Type B pancreatic cell (in vitro differentiated cells): ENCODE measurements around the gene DMAC1. TPM values are rescaled to one million over a fixed set of nuclear protein-coding genes. Genes with fewer than 3 reads are reported as not detected.

Source experiments
- DNase-seq: peaks from one replicate; pipeline ENCODE4 v3.0.0; 2021; ENCODE audit warnings: mixed read lengths; ENCODE audit not compliant: unreplicated experiment; ENCODE audit errors: extremely low spot score
- H3K27ac Mint-ChIP-seq: 2 replicates; pipeline ENCODE4 v1.8.0; 2021; ENCODE audit warnings: mild to moderate bottlenecking, mixed read lengths
- H3K27me3 Mint-ChIP-seq: 2 replicates; pipeline ENCODE4 v1.8.0; 2021; ENCODE audit warnings: mixed read lengths
- H3K36me3 Mint-ChIP-seq: 2 replicates; pipeline ENCODE4 v1.8.0; 2021; ENCODE audit warnings: mixed read lengths
- H3K4me1 Mint-ChIP-seq: one replicate; pipeline ENCODE4 v1.8.0; 2021; ENCODE audit warnings: mixed read lengths; ENCODE audit not compliant: unreplicated experiment
- H3K4me3 Mint-ChIP-seq: 2 replicates; pipeline ENCODE4 v1.8.0; 2021; ENCODE audit warnings: mild to moderate bottlenecking, mixed read lengths
- H3K9me3 Mint-ChIP-seq: 2 replicates; pipeline ENCODE4 v1.8.0; 2021; ENCODE audit warnings: mixed read lengths
- CTCF ChIP-seq: fragments of 200-600 bp; sonication (generic); conservative IDR thresholded peaks from 2 replicates; pipeline ENCODE4 v1.5.0; 2021; ENCODE audit warnings: antibody characterized with exemption, mild to moderate bottlenecking
- total RNA-seq: library from RNA; stranded (reverse); gene quantifications from 2 replicates; pipeline ENCODE4 v1.2.1, GENCODE V29; 2021; ENCODE audit warnings: low replicate concordance

The DMAC1 gene
- total RNA-seq, 1 donor from 2014 or later: 83.9 TPM

GRCh38 chr9:7816021-7816420 lies 16.4 kb upstream of the DMAC1 start:
- H3K36me3 Mint-ChIP-seq: no peaks in the 10 kb centered on the region
- no peaks in the 10 kb centered on the region for H3K27me3 Mint-ChIP-seq
- DNase-seq: no peak
- no peak overlapping the region for H3K27ac Mint-ChIP-seq
- no peaks in the 10 kb centered on the region for H3K9me3 Mint-ChIP-seq
- H3K4me1 Mint-ChIP-seq: no peaks in the 10 kb centered on the region
- TF ChIP-seq CTCF: no peak
- no peak overlapping the region for H3K4me3 Mint-ChIP-seq

- H3K4me3 Mint-ChIP-seq: no peak overlapping the region
- no peak for TF ChIP-seq CTCF
- no peak overlapping the region for H3K27ac Mint-ChIP-seq
- H3K36me3 Mint-ChIP-seq: no peaks in the 10 kb centered on the region
- H3K27me3 Mint-ChIP-seq: no peaks in the 10 kb centered on the region
- peaks cover 4% of the 10 kb centered on the region for H3K4me1 Mint-ChIP-seq
- no peaks in the 10 kb centered on the region for H3K9me3 Mint-ChIP-seq
- DNase-seq: no peak
Observed at GRCh38 chr9:7813030-7813429, 13.5 kb upstream of the DMAC1 start.

GRCh38 chr9:7811677-7812076 lies 12.1 kb upstream of the DMAC1 start:
- DNase-seq: no peak
- H3K4me3 Mint-ChIP-seq: no peak overlapping the region

GRCh38 chr9:7802666-7803065 lies 3.1 kb upstream of the DMAC1 start:
- no peak for TF ChIP-seq CTCF
- no peaks in the 10 kb centered on the region for H3K27me3 Mint-ChIP-seq
- H3K4me3 Mint-ChIP-seq: no peak overlapping the region
- no peaks in the 10 kb centered on the region for H3K9me3 Mint-ChIP-seq
- no peak overlapping the region for H3K27ac Mint-ChIP-seq
- H3K4me1 Mint-ChIP-seq: peaks cover 4% of the 10 kb centered on the region
- H3K36me3 Mint-ChIP-seq: peaks cover 4% of the 10 kb centered on the region
- no peak for DNase-seq

More at GRCh38 chr9:7811677-7812076, 12.1 kb upstream of the DMAC1 start:
- peaks cover 4% of the 10 kb centered on the region for H3K4me1 Mint-ChIP-seq
- H3K27ac Mint-ChIP-seq: no peak overlapping the region
- H3K27me3 Mint-ChIP-seq: no peaks in the 10 kb centered on the region
- TF ChIP-seq CTCF: no peak
- no peaks in the 10 kb centered on the region for H3K9me3 Mint-ChIP-seq
- no peaks in the 10 kb centered on the region for H3K36me3 Mint-ChIP-seq

GRCh38 chr9:7799944-7800285 lies 337 bp upstream of the DMAC1 start:
- no peak overlapping the region for H3K27ac Mint-ChIP-seq

More at GRCh38 chr9:7799944-7800285, 337 bp upstream of the DMAC1 start:
- Mint-ChIP-seq H3K27me3 (no peaks in the 10 kb centered on the region), H3K4me3 (peak overlapping the region; percentile 97), H3K4me1 (peaks cover 18% of the 10 kb centered on the region), H3K36me3 (peaks cover 20% of the 10 kb centered on the region), H3K9me3 (no peaks in the 10 kb centered on the region)
- TF ChIP-seq CTCF: no peak
- DNase-seq: no peak
